T47D (cell line): Measurements from ENCODE around the gene PDE1C.

ENCODE experiments used
- DNase-seq, 2 experiments: peaks; one replicate each; pipeline versions ENCODE4 v3.0.0 to v3.0.0-alpha.2; 2011 to 2012; ENCODE audit warnings: low read depth in 1 of 2, low spot score in 1 of 2
- JUND ChIP-seq: IDR thresholded peaks from 2 replicates; pipeline ENCODE4 v1.6.1; 2012; ENCODE audit warnings: low read depth
- in situ Hi-C: cut with HindIII; loops from 2 replicates; pipeline ENCODE4 v1.10.0; 2016; ENCODE audit warnings: low sequenced_read_pairs, low pct_unique_long_range_greater_than_20kb

PDE1C gene

DNA sequence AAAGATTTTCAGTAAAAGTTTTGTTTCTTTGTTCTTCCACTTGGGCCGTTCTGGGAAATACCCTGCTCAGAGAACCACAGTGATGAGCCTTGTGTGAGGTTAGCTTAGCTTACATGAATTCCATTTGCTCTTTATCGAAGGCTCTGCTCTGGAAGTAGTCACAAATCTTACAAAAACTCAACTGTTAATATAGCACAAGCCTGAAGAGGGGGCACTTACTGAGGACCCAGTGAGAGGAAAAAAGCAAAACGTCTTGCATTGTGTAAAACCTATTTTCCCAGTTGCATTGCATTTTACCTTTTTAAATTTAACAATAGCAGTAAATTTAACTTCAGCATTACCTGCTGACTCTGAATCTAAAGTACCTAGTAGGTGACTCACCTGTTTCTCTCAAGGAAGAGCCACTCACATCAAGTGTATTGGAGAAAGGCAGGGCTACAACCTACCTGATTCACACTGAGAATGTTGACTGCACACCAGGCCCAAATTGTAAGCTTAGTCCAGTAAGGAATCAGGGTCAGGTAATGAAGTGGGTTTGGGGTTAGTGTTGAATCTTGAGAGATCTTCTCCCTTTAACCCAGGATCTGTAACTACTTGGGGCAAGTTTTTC, 340.9 kb downstream of the PDE1C start:
- no peak for DNase-seq
- in situ Hi-C loops: no loop called here
- no peak for TF ChIP-seq JUND

DNA sequence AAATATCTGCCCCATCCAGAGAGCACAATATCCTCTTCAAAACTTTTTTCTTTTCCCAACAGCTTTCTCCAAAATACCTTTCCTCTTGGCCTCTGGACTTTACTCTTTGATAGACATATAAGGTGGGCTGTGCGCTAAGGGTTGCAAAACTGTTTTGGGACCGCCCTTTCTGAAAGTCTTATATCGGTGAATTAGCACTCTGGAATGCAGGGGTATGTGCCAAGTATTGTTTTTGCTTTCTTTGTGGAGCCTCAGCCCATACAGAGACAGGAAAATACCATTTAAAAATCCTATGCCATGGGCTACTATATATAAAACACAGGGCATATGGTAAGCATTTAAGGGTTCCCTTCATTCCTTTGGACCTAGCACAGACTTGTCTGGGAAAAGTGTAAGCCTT, 345.5 kb downstream of the PDE1C start:
- in situ Hi-C loops: no loop called here
- no peak for TF ChIP-seq JUND

DNA sequence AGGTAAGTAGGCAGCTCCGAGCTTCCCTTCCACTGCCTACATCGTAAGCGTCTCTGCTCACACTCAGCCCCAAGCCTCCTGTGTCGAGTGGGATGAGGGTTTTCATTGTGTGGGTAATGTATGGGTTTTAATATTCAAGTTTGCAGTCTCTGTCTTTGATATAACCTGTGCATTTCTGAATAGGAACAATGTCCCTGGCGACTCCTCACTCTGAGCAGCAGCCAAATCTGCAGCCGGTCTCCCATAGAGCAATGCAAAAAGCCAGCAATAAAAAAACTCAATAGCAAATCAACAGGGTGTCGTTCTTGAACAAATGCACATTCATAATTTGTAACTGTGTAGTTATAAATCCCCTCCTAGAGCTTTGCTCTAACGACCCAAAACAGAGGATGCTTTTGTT, 349.8 kb downstream of the PDE1C start:
- DNase-seq: no peak
- TF ChIP-seq JUND: no peak
- in situ Hi-C loops: no loop called here

More for the DNA sequence above, 345.5 kb downstream of the PDE1C start:
- DNase-seq: no peak

DNA sequence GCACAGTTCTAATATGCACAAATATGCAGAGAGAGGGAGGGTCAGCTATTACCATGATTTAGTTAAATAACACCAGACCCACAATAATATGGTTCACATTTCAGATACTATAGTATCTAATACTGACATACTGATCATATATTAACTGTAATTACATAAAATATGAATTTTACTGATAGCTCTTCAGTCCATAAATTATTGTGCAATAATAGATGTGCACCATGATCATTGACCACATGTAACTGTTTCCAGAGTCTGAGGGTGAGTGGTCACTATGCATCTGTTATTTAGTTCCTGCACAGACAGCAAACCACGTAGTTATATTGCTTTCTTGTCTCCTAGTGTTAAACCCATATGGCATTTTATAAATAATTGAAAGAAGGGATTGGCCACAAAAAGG, 353.9 kb downstream of the PDE1C start:
- in situ Hi-C loops: no loop called here
- TF ChIP-seq JUND: no peak
- DNase-seq: no peak

DNA sequence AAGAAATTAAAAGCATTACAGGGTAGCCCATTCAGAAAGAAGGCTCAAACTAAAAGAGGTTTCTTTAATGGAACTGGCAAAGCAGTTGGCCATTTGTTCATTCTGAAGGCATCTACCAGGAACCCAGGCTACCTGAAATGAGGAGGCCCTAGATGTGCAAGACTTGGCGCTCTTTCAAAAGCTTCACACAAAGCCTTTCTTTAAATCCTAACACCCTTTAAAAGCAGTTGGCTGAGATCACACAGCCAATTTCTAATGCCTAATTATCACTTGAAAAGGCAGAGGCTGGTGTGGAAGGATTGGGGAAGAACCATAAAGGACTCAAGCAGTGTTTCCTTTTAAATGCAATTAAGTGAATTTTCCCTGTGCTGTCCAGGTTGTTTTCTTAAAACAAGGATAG, 360.0 kb downstream of the PDE1C start:
- in situ Hi-C loops: no loop called here
- DNase-seq: no peak

DNA sequence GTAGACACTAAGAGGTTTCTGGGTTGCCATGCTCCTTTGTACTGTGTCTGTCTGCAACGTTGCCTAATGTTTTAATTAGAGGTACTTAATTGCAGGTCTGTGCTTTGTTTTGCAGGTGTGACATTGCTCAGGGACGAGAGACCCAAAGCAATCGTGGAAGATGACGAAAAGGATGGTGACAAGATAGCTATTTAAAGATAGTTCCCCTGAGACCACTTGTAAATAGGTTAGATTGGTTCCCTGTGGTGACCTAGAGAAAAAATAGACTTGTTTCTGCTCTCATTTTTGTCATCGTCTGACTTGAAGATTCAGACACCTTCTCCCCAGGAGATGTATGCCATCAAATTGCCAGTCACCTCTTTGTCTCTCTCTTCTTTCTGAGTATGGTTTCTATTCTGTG, 363.1 kb downstream of the PDE1C start:
- TF ChIP-seq JUND: no peak
- no peak for DNase-seq
- in situ Hi-C loops: no loop called here

More for the DNA sequence above, 360.0 kb downstream of the PDE1C start:
- TF ChIP-seq JUND: no peak

DNA sequence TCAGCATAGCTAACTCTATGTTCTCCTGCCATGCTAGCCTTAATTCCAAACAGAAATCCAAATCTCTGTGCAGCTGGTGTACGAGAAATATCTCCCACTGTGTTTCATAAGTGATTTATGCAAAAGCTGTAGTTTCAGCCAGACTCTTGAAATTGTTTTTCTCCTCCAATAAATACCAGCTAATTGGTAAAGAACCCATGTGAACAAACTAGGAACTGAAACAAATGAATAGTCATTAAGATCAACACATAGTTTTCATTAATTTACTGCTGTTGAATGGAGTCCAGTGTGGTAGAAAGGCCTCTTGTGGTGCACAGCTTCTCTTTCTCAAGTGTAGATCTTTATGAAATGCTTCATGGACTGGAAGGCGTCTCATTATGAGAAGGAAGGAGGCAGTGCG, 364.8 kb downstream of the PDE1C start:
- in situ Hi-C loops: no loop called here
- TF ChIP-seq JUND: no peak
- no peak for DNase-seq

DNA sequence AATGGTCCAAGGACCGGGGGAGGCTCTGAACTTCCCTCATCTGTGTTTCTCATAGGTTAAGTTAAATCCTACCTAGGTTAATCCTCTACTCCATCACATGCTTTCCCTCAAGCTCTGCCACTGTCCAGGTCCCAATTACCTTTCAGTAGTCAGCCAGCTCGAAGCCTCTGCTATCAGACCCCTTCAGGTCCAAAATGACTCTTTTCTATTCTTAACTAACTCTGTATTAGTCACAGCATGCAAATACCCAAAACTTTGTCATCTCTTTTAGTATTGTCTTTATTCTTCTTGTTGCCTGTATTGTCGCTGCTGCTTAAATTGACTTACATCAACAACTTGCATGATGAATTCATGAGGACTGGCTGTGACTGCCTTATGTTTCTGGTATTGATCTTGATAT, 367.9 kb downstream of the PDE1C start:
- in situ Hi-C loops: no loop called here
- TF ChIP-seq JUND: no peak
- no peak for DNase-seq
